GM12874 (cell line): ENCODE data around the gene ADAT3.
"Not testable (repeated sequence)": the region's sequence is repeated elsewhere in the genome, so short reads cannot be mapped to it uniquely, and the experiment has no call there.

Experiments used
- TF ChIP-seq, protein P1 (sequence below): IDR thresholded peaks from 2 replicates; pipeline ENCODE4 v1.5.1; 2011; ENCODE audit warnings: low read depth, mild to moderate bottlenecking, control low read depth, low read length, moderate library complexity; ENCODE audit not compliant: insufficient read depth

ADAT3 gene

DNA sequence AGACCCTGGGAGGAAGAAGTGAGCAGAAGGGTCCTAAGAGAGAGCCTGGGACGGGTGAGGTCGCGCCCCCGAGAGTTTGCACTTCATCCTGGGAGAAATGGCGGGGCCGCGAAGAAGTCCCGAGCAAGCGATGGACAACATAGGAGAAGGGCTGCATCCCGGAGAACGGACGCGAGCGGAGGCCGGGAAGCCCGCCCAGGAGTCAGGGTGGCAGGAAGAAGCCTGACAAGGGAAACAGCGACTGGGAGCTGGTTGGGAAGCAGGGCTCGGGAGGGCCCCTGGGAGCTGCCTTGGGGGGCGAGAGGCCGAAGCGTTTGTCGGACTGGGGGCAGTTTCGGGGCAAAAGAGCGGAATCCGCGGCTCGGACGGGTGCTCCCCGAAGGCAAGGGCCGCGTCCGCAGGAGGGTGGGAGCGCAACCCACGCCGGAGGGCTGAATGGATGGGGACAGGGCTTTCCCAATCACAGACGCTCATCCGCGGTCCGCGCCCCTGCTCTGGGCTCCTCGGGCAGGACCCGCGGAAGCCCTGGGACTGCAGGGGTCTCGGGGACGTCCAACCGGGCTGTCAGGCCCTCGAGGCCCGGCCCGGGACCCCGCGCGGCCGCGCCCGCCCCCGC, 20.4 kb upstream of the ADAT3 start:
- TF ChIP-seq, protein P1, sequence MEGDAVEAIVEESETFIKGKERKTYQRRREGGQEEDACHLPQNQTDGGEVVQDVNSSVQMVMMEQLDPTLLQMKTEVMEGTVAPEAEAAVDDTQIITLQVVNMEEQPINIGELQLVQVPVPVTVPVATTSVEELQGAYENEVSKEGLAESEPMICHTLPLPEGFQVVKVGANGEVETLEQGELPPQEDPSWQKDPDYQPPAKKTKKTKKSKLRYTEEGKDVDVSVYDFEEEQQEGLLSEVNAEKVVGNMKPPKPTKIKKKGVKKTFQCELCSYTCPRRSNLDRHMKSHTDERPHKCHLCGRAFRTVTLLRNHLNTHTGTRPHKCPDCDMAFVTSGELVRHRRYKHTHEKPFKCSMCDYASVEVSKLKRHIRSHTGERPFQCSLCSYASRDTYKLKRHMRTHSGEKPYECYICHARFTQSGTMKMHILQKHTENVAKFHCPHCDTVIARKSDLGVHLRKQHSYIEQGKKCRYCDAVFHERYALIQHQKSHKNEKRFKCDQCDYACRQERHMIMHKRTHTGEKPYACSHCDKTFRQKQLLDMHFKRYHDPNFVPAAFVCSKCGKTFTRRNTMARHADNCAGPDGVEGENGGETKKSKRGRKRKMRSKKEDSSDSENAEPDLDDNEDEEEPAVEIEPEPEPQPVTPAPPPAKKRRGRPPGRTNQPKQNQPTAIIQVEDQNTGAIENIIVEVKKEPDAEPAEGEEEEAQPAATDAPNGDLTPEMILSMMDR = no peak

DNA sequence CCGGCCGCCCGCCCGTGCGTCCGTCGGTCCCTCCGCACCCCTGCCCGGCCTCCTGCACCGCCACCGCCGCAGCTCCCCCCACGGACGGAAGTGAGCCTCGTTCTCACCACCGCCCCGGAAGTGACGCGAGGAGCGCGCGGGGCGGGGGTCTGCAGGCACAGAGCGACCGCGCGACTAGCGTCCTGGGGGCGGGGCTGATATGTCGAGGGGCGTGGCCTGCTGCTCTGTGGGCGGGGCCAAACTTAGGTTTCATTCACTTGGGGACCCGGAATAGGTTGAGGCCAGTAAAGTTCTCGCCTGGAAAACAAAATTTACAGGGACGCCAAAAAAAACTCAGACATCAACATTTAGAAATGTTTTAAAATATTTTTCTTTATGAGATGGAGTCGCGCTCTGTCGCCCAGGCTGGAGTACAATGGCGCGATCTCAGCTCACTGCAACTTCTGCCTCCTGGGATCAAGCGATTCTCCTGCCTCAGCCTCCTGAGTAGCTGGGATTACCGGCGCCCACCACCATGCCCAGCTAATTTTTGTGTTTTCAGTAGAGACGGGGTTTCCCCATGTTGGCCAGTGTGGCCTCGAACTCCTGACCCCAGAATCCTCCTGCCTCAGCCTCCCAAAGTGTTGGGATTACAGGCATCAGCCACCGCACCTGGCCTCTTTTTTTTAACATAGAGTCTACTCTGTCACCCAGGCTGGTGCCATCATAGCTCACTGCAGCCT, 19.6 kb upstream of the ADAT3 start, which contains the start of gene ABHD17A:
ABHD17A (minus strand) TSS at position 99 of the 722 bp plus-strand sequence. CDS start 3,930 bp downstream, outside the sequence.
- TF ChIP-seq, protein P1 = not testable (repeated sequence)

- TF ChIP-seq, protein P1 = no peak
Measured at GRCh38 chr19:1888385-1888784, 16.8 kb upstream of the ADAT3 start.

- TF ChIP-seq, protein P1 = no peak
Measured at GRCh38 chr19:1889907-1890306, 15.3 kb upstream of the ADAT3 start.

GRCh38 chr19:1893791-1894190, 11.4 kb upstream of the ADAT3 start:
- TF ChIP-seq, protein P1 = no peak

DNA sequence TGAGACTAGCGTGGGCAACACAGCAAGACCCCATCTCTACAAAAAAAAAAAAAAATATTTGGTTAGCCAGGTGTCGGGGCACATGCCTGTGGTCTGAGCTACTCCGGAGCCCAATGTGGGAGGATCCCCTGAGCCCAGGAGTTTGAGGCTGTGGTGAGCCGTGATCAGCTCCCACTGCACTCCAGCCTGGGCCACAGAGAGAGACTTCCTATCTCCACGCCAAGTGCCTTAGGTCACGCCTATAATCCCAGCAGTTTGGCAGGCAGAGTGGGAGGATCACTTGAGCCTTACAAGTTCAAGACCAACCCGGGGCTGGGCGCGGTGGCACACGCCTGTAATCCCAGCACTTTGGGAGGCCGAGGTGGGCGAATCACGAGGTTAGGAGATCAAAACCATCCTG, 8.7 kb upstream of the ADAT3 start:
- TF ChIP-seq, protein P1 = no peak

DNA sequence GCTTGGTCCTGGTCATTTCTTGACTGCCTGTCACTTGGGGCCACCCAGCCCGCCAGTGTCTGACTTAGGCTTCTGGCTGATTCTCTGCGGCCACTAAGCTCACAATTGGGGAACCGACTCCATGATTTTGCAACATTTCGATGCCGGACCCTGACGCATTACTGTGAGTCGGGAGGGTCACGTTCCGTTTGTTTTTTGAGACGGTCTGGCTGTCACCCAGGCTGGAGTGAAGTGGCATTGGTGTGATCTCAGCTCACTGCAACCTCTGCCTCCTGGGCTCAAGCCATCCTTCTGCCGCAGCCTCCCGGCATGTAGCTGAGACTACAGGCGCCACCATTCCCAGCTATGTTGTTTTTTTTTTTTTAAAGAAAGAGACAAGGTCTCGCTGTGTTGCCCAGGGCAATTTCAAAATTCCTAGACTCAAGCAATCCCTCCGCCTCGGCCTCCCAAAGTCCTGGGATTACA, 3.2 kb upstream of the ADAT3 start:
- TF ChIP-seq, protein P1 = no peak
